ENCODE measurements around the gene KRT85. TPM values are rescaled to one million over a fixed set of nuclear protein-coding genes. Genes with fewer than 3 reads are reported as not detected.

Gene KRT85
- total RNA-seq, 2 experiments from 2014 or later: not detected

DNA sequence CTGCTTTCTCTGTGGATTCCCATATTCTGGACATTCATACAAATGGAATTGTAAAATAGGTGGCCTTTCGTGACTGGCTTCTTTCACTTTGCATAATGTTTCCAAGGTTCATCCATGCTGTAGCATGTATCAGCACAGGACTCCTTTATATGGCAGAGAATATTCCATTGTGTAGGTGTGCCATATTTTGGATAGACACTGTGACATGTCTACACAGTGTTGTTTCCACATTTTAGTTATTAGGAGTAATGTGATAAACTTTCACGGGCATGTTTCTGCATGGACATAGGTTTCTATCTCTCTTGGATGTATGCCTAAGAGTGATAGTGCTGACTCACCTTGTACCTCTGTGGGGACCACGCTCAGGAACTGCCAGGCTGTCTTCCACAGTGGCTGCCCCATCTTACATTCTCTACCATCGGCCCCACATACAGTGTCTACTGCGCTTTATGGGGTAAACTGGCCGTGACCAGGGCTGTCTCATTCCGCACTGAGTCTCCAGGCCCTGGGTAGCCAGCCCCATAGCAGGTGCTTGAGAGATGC is 25.3 kb upstream of the KRT85 start:
- Mint-ChIP-seq H3K4me3 (no peak overlapping the region), H3K27me3 (peaks cover 10% of the 10 kb centered on the region), H3K36me3 (ENCODE audit: low read depth) (no peaks in the 10 kb centered on the region), H3K9me3 (ENCODE audit: low read depth) (no peaks in the 10 kb centered on the region), H3K4me1 (no peaks in the 10 kb centered on the region), H3K27ac (no peak overlapping the region)
- POLR2A ChIA-PET: interaction anchor here (1.2 kb wide), 1 partner anchor 20 kb away, joined by 3 read pairs; no protein-coding TSS in a partner anchor
- intact Hi-C loops (cut with DNase I, micrococcal nuclease): loop anchor here in 1 of 2 experiments (10.0 kb wide), 1 partner anchor 112 kb away; no protein-coding TSS in a partner anchor
- CTCF ChIA-PET: interaction anchor here (1.5 kb wide), 1 partner anchor 19 kb away, joined by 4 read pairs; no protein-coding TSS in a partner anchor
- DNase-seq: no peak
- ATAC-seq: no peak

DNA sequence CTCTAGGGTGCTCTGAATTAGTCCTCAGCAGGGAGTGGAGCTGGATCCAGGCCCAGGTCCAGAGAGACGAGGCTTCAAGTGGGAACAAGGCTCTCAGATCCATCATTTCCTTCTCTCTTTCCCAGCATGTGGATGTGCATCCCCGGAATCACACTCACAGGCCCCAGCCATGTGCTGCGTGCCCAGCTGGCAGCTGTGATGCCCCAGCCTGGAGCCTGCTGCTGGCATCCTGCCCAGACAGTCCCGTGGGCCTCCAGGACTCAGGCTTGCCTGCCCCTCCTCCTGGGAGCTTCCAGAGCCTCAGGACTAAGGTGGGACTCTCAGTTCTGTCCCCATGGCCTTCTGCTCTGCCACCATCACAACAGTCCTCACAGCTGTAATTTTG is 24.3 kb upstream of the KRT85 start:
- H3K9me3 Mint-ChIP-seq (ENCODE audit: low read depth): no peaks in the 10 kb centered on the region
- DNase-seq (no peak), ATAC-seq (no peak)
- POLR2A ChIA-PET: interaction anchor here (1.2 kb wide), 1 partner anchor 19 kb away, joined by 3 read pairs; no protein-coding TSS in a partner anchor
- no peak overlapping the region for H3K27ac Mint-ChIP-seq
- H3K27me3 Mint-ChIP-seq: peaks cover 7% of the 10 kb centered on the region
- no peaks in the 10 kb centered on the region for H3K36me3 Mint-ChIP-seq (ENCODE audit: low read depth)
- no peaks in the 10 kb centered on the region for H3K4me1 Mint-ChIP-seq
- intact Hi-C loops (cut with DNase I, micrococcal nuclease): loop anchor here in 1 of 2 experiments (10.0 kb wide), 1 partner anchor 113 kb away; no protein-coding TSS in a partner anchor
- CTCF ChIA-PET: interaction anchor here (1.5 kb wide), 1 partner anchor 18 kb away, joined by 4 read pairs; no protein-coding TSS in a partner anchor
- no peak overlapping the region for H3K4me3 Mint-ChIP-seq

DNA sequence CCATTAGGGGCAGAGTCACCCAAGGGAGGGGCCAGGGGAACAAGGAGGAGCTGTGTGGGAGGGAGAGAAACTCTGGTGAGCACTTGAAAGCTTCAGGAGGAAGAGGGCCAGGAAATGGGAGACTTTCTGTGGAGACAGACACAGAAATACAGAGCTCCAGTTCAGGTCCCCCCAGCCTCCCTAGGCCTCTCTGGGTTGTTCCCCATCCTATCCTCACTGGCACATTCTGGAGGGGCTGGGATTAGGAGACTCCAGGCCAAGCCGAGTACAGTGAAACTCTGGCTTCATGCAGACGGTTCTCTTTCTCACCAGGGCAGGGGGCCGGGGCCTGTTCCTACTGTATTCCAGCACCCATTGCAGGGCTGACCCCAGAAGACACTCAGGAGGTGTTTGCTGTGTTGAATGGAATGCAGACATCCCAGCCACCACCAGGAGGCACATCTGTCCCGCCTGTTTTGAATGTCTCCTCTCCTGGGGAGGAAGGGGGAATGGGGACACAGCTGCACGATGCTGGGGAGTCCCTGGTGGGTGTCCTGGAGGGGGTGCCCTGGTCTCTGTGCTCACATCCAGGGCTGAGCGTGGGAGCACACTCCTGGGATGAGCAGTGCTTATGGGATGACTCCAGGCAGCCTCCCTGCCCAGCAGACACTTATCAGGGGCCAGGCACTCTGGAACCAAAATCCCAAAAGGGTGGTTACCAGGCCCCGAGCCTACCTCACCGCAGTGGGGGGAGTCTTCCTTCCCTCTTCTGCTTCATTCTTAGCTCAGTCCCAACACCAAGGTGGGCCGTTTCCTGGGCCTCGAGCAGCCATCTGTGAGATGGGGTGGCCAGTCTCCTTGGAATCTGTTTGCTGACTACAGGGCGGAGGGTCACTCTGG is 23.7 kb upstream of the KRT85 start:
- intact Hi-C loops (cut with DNase I, micrococcal nuclease): loop anchor here in 1 of 2 experiments (10.0 kb wide), 1 partner anchor 114 kb away; no protein-coding TSS in a partner anchor
- peaks cover 7% of the 10 kb centered on the region for H3K27me3 Mint-ChIP-seq
- no peaks in the 10 kb centered on the region for H3K4me1 Mint-ChIP-seq
- no peak overlapping the region for H3K27ac Mint-ChIP-seq
- no peak overlapping the region for H3K4me3 Mint-ChIP-seq
- H3K9me3 Mint-ChIP-seq (ENCODE audit: low read depth): no peaks in the 10 kb centered on the region
- DNase-seq: peak; percentile 21
- no peaks in the 10 kb centered on the region for H3K36me3 Mint-ChIP-seq (ENCODE audit: low read depth)
- POLR2A ChIA-PET: interaction anchor here (1.2 kb wide), 1 partner anchor 18 kb away, joined by 3 read pairs; no protein-coding TSS in a partner anchor
- ATAC-seq: no peak
- CTCF ChIA-PET: interaction anchor here (0.6 to 1.5 kb wide), 2 partner anchors 17 to 584 kb away, joined by 3 to 4 read pairs; no protein-coding TSS in a partner anchor

DNA sequence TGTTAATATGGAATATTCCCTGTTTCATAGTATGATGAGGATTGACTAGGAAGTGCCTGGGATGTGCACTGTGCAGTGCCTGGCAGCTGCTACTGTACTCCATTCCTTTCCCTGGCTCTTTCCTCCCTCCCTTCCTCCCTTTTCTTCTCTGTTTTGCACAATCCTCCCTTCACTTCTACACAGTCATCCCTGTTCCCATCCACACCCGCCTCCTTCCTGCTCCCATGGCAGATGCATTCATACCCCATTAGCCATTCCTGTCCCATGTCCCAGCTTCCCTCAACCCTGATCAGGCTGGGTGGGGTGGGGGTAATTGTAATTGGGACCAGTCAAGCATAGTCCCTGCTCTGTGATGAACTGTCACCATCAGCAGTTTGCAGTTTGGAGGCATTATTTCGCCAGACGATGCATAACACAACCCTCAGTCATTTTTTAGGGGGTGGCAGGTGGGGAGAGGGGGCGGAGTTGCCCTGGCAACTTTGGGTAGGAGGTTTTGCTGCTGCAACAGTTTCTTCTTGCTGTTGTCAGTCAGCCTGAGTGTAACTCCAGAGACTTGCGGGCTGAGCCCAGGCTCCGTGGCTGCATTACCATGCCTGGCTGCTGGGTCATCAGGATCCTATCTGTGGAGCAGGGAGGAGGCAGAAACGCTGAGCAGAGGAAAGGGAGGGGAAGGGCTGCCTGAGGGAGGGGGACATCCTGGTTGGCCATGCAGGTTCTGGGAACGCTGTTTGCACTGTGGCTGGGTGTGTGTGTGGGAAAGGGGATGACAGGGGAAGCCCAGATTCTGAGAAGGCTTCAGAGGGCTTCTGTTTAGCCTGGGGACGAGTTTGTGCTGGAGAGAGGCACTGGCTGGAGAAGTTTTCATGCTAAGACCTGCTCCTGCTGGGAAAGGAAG is 22.3 kb upstream of the KRT85 start:
- Mint-ChIP-seq H3K9me3 (ENCODE audit: low read depth) (no peaks in the 10 kb centered on the region), H3K27ac (no peak overlapping the region), H3K36me3 (ENCODE audit: low read depth) (no peaks in the 10 kb centered on the region), H3K4me1 (no peaks in the 10 kb centered on the region), H3K4me3 (no peak overlapping the region), H3K27me3 (peaks cover 7% of the 10 kb centered on the region)
- ChIA-PET POLR2A (no interaction called here), CTCF (interaction anchor here (0.7 kb wide), 1 partner anchor 481 kb away, joined by 3 read pairs; no protein-coding TSS in a partner anchor)
- DNase-seq: no peak
- no peak for ATAC-seq
- intact Hi-C loops (cut with DNase I, micrococcal nuclease): loop anchor here in 1 of 2 experiments (10.0 kb wide), 1 partner anchor 115 kb away; no protein-coding TSS in a partner anchor

DNA sequence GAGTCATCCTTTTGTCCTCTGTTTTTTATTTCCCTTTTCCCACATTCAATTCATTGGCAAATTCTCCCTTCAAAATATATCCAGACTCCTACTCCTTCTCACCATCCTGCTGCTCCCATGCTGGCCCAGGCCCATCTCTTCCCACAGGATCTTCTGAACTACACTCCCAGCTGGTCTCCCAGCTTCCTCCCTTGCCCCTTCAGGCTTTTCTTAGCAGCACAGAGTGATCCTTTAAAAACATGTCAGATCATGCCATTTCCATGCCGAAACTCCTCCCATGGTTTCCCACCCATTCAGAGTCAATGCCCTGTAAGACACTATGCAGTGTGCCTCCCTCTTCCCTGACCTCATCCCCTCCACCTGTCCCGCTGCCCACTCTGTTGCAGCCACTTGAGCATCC is 20.6 kb upstream of the KRT85 start:
- DNase-seq (no peak), ATAC-seq (no peak)
- ChIA-PET POLR2A (no interaction called here), CTCF (interaction anchor here (0.6 to 1.1 kb wide), 3 partner anchors 15 to 153 kb away, joined by 3 to 4 read pairs (median 3); no protein-coding TSS in a partner anchor)
- H3K36me3 Mint-ChIP-seq (ENCODE audit: low read depth): no peaks in the 10 kb centered on the region
- intact Hi-C loops (cut with DNase I, micrococcal nuclease): no loop called here
- no peak overlapping the region for H3K4me3 Mint-ChIP-seq
- H3K9me3 Mint-ChIP-seq (ENCODE audit: low read depth): no peaks in the 10 kb centered on the region
- H3K27ac Mint-ChIP-seq: no peak overlapping the region
- peaks cover 7% of the 10 kb centered on the region for H3K27me3 Mint-ChIP-seq
- H3K4me1 Mint-ChIP-seq: peaks cover 3% of the 10 kb centered on the region

DNA sequence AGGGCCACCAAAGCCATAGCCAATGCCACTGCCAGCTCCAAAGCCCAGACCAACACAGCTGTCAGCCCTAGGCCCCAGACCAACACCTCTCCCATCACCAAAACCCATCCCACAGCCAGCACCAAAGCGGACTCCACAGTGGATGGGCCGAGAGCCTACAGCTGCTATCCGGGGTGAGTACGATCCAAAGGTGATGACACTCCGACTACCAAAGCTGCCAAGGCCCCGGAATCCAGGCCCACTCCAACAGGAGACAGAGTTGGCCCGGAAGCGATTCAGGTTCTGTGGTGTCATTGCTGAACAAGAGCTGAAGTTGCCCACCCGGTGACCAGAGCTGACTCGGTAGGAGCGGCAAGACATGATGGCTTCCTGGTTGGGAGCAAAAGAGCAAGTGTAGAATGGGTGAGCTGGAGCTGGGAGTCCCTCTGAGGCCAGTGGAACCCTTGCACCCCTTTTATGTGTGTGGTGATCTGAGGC is 18.0 kb upstream of the KRT85 start, which contains the start of gene KRT84:
KRT84 (minus strand) TSS at position 427 of the 477 bp plus-strand sequence; CDS start at position 360, 67 bp downstream.
- Mint-ChIP-seq H3K27ac (no peak within 1 kb of the TSS), H3K4me3 (no peak within 1 kb of the TSS), H3K36me3 (ENCODE audit: low read depth) (no peaks in the 10 kb centered on the region), H3K27me3 (peaks cover 5% of the 10 kb centered on the region), H3K9me3 (ENCODE audit: low read depth) (no peaks in the 10 kb centered on the region), H3K4me1 (peaks cover 6% of the 10 kb centered on the region)
- DNase-seq (no peak), ATAC-seq (no peak)
- POLR2A ChIA-PET: no interaction called here
- intact Hi-C loops (cut with DNase I, micrococcal nuclease): no loop called here
- CTCF ChIA-PET: interaction anchor here (0.6 to 3.5 kb wide), 6 partner anchors 11 to 662 kb away, joined by 3 to 15 read pairs (median 4); no protein-coding TSS in a partner anchor

DNA sequence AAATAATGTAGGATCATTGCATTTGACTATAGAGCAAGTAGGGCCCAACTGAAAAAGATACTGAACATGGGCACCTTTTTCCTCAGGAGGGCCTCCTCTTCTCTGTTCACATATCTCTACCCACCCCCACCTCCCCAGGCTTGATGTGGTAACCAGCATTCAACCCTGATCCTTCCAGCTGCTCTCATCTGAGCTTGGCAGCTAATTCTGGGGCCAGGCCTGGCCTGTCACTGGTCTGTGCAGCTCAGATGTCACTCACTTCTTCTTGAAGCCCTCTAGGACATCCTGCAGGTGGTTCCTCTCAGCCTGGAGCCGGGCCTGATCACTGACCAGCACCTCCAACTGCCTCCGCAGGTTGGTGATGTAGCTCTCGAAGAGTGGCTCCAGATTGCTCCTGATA is 16.1 kb upstream of the KRT85 start:
- Mint-ChIP-seq H3K27ac (no peak overlapping the region), H3K4me1 (peaks cover 6% of the 10 kb centered on the region), H3K9me3 (ENCODE audit: low read depth) (no peaks in the 10 kb centered on the region), H3K27me3 (no peaks in the 10 kb centered on the region), H3K4me3 (no peak overlapping the region), H3K36me3 (ENCODE audit: low read depth) (no peaks in the 10 kb centered on the region)
- CTCF ChIA-PET: interaction anchor here (0.9 to 3.5 kb wide), 4 partner anchors 11 to 18 kb away, joined by 3 to 15 read pairs (median 4); no protein-coding TSS in a partner anchor
- no peak for ATAC-seq
- no peak for DNase-seq
- intact Hi-C loops (cut with DNase I, micrococcal nuclease): no loop called here
- POLR2A ChIA-PET: no interaction called here

DNA sequence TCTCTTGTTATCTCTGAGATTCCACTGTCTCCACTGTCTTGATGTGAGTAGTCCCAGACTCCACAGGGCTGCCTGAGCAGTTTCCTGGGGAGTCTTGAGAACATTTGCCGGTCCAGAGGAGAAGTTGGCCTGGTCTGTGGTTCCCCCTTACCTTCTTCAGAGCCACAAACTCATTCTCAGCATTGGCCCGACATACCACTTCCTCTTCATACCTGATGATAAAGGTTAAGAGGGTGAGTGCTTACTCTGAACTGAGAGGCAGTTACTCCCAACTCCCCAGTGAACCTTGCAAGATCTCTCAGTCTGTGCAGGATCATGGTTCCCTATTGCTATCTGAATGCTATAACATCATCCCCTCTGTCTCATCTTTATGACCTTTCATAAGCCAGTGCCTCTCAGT is 15.6 kb upstream of the KRT85 start:
- intact Hi-C loops (cut with DNase I, micrococcal nuclease): no loop called here
- Mint-ChIP-seq H3K4me3 (no peak overlapping the region), H3K36me3 (ENCODE audit: low read depth) (no peaks in the 10 kb centered on the region), H3K9me3 (ENCODE audit: low read depth) (no peaks in the 10 kb centered on the region), H3K27ac (no peak overlapping the region), H3K27me3 (no peaks in the 10 kb centered on the region), H3K4me1 (peaks cover 6% of the 10 kb centered on the region)
- POLR2A ChIA-PET: no interaction called here
- ATAC-seq: no peak
- no peak for DNase-seq
- CTCF ChIA-PET: interaction anchor here (1.1 to 1.2 kb wide), 2 partner anchors 13 to 18 kb away, joined by 3 to 4 read pairs; no protein-coding TSS in a partner anchor

DNA sequence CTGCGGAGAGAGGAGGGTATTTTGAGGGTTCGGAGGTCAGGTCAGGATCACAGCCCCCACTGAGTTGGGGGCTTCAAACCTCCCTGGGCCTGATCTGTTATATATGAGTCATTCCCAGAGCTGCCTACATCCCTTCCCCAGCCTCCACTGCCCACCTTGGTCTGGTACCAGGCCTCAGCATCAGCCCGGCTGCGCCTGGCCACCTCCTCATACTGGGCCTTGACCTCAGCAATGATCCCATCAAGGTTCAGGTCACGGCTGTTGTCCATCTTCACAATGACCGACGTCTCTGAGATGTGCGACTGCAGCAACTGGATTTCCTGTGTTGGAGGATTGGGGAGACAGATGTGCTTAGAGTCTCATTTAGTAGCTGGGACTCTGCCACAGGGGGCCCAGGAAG is 13.9 kb upstream of the KRT85 start:
- Mint-ChIP-seq H3K27me3 (peaks cover 3% of the 10 kb centered on the region), H3K36me3 (ENCODE audit: low read depth) (no peaks in the 10 kb centered on the region), H3K4me3 (no peak overlapping the region), H3K4me1 (peaks cover 6% of the 10 kb centered on the region), H3K27ac (no peak overlapping the region), H3K9me3 (ENCODE audit: low read depth) (no peaks in the 10 kb centered on the region)
- CTCF ChIA-PET: interaction anchor here (0.7 to 1.3 kb wide), 3 partner anchors 8 to 478 kb away, joined by 4 to 8 read pairs (median 4); no protein-coding TSS in a partner anchor
- intact Hi-C loops (cut with DNase I, micrococcal nuclease): no loop called here
- POLR2A ChIA-PET: no interaction called here
- DNase-seq (no peak), ATAC-seq (no peak)

DNA sequence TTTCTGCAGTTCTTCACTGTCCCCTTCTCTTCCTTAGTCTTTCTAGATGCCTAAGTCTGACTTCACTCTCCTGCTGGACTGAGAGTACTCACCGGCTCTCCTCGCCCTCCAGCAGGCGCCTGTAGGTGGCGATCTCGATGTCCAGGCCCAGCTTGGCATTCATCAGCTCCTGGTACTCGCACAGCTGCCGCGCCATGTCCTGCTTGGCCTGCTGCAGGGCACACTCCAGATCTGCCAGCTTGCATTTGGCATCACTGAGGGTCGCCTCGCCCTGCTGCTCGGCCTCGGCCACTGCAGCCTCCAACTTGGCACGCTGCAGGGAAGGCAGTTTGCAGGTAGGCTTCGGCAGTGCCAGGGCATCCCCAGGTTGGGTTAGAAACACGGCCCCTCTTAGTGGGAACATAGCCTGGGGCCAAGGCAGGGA is 13.0 kb upstream of the KRT85 start:
- no peak overlapping the region for H3K27ac Mint-ChIP-seq
- ChIA-PET POLR2A (interaction anchor here (0.6 kb wide), 1 partner anchor 168 kb away, joined by 5 read pairs; no protein-coding TSS in a partner anchor), CTCF (interaction anchor here (0.7 to 1.4 kb wide), 5 partner anchors 52 to 505 kb away, joined by 3 to 8 read pairs (median 3); no protein-coding TSS in a partner anchor)
- no peaks in the 10 kb centered on the region for H3K9me3 Mint-ChIP-seq (ENCODE audit: low read depth)
- ATAC-seq: no peak
- DNase-seq: peak; percentile 46
- H3K4me3 Mint-ChIP-seq: no peak overlapping the region
- no peaks in the 10 kb centered on the region for H3K36me3 Mint-ChIP-seq (ENCODE audit: low read depth)
- intact Hi-C loops (cut with DNase I, micrococcal nuclease): no loop called here
- peaks cover 6% of the 10 kb centered on the region for H3K4me1 Mint-ChIP-seq
- H3K27me3 Mint-ChIP-seq: peaks cover 3% of the 10 kb centered on the region
